Uterus (tissue), 4 donors: ENCODE data around the gene SERPINE1. TPM values are rescaled to one million over a fixed set of nuclear protein-coding genes. Genes with fewer than 3 reads are reported as not detected.
"Not testable (repeated sequence)": the region's sequence is repeated elsewhere in the genome, so short reads cannot be mapped to it uniquely, and the experiment has no call there.

Experiments used
- DNase-seq, 2 donors: peaks; one replicate each; pipeline ENCODE4 v3.0.0-alpha.2; 2019 to 2020
- H3K27ac ChIP-seq, 2 donors: fragments of 200-600 bp; sonication (generic); 1 replicate in 1 of 2; 2 replicates in 1 of 2; pipeline ENCODE4 v1.5.1; 2016 to 2018
- H3K27me3 ChIP-seq, 2 donors: fragments of 200-600 bp; sonication (generic); one replicate each; pipeline ENCODE4 v1.5.1; 2018 to 2019; ENCODE audit warnings: control low read depth in 1 of 2
- H3K36me3 ChIP-seq, 2 donors: fragments of 200-600 bp; sonication (generic); one replicate each; pipeline ENCODE4 v1.5.1; 2019; ENCODE audit warnings: control low read depth in 1 of 2
- H3K4me1 ChIP-seq, 2 donors: fragments of 200-600 bp; sonication (generic); one replicate each; pipeline ENCODE4 v1.5.1; 2018 to 2019; ENCODE audit warnings: control low read depth in 1 of 2
- H3K4me3 ChIP-seq, 2 donors: fragments of 200-600 bp; sonication (generic); 1 replicate in 1 of 2; 2 replicates in 1 of 2; pipeline ENCODE4 v1.5.1; 2018 to 2019; ENCODE audit warnings: mild to moderate bottlenecking in 1 of 2
- H3K9me3 ChIP-seq, 2 donors: fragments of 200-600 bp; sonication (generic); one replicate each; pipeline ENCODE4 v1.5.1; 2019; ENCODE audit warnings: control low read depth in 1 of 2
- POLR2A ChIP-seq, 2 donors: fragments of 450-650 bp; IDR thresholded peaks; one replicate each; pipeline ENCODE4 v1.6.1; 2016; ENCODE audit warnings: antibody characterized with exemption in 2 of 2, mild to moderate bottlenecking in 1 of 2, moderate library complexity in 1 of 2
- intact Hi-C: fragments of 100-400 bp; cut with DNase I; formaldehyde crosslinking; loops from one replicate; pipeline ENCODE4 v1.15.1; 2023; ENCODE audit warnings: low total_unique reads
- total RNA-seq, 4 donors: library from RNA; depleted of rRNA in 3 of 4; stranded (reverse); fragments of >200 nt in 3 of 4; gene quantifications; one replicate each; pipeline versions ENCODE4 v1.1.0 to v1.2.4, GENCODE V29; 2014 to 2023
- TF ChIP-seq, protein P1 (sequence below), 4 experiments: fragments of 200-600 bp in 2 of 4; fragments of 450-650 bp in 2 of 4; sonication (generic) in 2 of 4; IDR thresholded peaks; one replicate each; pipeline ENCODE4 v1.5.1; 2016 to 2019; ENCODE audit warnings: antibody characterized with exemption in 4 of 4, mild to moderate bottlenecking in 2 of 4, moderate library complexity in 1 of 4
- donor health status: DM: yes; HTN: yes; CAD: no.

SERPINE1 gene
- total RNA-seq, 4 donors from 2014 or later, result 0.51 to 10.6 (median 5.5) TPM

DNA sequence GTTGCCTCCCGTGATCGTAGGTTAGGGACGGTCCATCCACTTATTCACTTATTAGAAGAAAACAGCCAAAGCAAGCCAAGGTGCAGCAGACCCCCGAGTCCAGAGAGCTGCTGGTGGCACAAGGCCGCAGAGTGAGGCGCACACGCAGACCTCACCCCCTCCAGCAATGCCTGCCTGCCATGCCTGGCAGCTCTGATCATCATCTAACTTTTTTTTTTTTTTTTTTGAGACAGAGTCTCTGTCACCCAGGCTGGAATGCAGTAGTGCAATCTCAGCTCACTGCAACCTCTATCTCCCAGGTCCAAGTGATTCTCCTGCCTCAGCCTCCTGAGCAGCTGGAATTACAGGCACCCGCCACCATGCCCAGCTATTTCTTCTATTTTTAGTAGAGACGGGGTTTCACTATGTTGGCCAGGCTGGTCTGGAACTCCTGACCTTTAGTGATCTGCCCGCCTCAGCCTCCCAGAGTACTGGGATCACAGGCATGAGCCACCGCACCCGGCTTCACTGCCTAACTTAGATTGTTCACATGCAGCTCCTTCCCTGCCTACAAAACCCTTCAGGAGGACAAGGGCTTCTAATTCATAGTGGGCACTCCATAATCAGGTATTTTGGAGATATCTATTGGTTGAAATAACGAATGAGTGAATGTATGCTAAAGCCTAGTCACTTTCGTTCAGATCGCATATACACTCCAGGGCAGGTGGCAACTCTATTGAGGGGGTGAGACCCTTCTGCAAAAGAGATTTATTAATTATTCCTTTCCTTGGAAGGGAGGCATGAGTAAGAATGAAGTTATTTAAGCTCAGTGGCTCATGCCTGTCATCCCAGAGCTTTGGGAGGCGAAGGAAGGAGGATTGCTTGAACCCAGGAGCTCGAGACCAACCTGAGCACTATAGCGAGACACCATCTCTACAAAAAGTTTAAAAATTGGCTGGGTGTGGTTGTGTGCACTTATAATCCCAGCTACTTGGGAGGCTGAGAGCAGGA is 25.8 kb upstream of the SERPINE1 start:
- DNase-seq, result no peak
- intact Hi-C loops, result no loop called here
- TF ChIP-seq, protein P1, sequence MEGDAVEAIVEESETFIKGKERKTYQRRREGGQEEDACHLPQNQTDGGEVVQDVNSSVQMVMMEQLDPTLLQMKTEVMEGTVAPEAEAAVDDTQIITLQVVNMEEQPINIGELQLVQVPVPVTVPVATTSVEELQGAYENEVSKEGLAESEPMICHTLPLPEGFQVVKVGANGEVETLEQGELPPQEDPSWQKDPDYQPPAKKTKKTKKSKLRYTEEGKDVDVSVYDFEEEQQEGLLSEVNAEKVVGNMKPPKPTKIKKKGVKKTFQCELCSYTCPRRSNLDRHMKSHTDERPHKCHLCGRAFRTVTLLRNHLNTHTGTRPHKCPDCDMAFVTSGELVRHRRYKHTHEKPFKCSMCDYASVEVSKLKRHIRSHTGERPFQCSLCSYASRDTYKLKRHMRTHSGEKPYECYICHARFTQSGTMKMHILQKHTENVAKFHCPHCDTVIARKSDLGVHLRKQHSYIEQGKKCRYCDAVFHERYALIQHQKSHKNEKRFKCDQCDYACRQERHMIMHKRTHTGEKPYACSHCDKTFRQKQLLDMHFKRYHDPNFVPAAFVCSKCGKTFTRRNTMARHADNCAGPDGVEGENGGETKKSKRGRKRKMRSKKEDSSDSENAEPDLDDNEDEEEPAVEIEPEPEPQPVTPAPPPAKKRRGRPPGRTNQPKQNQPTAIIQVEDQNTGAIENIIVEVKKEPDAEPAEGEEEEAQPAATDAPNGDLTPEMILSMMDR (IDR thresholded peaks at IDR 0.05), result no peak
- no peak for TF ChIP-seq POLR2A (IDR thresholded peaks at IDR 0.05)
- Histone ChIP-seq H3K27ac (peak overlapping the region; percentile 76 to 78), H3K4me1 (peaks cover 0 to 6% of the 10 kb centered on the region in 2 donors), H3K9me3 (no peaks in the 10 kb centered on the region), H3K36me3 (no peaks in the 10 kb centered on the region), H3K27me3 (no peaks in the 10 kb centered on the region), H3K4me3 (no peak overlapping the region)

DNA sequence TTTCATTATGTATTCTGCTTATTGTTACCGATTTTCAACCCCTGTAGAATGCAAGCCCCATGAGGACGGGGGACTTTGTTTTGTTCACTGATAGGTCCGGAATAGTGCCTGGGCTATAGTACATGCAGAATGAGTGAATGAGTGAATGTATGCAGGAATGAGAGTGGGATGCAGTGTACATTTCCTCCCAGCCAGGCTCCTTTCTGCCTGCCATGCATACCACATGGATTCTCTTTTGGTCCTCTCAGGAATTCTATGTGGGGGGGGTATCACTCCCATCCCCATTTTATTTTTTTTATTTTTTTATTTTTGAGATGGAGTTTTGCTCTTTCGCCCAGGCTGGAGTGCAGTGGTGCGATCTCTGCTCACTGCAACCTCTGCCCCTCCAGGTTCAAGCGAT is 24.9 kb upstream of the SERPINE1 start:
- Histone ChIP-seq H3K27me3 (no peaks in the 10 kb centered on the region), H3K9me3 (no peaks in the 10 kb centered on the region), H3K27ac (no peak overlapping the region), H3K4me3 (no peak overlapping the region), H3K4me1 (peaks cover 0 to 6% of the 10 kb centered on the region in 2 donors), H3K36me3 (no peaks in the 10 kb centered on the region)
- intact Hi-C loops, result no loop called here
- no peak for TF ChIP-seq POLR2A (IDR thresholded peaks at IDR 0.05)
- no peak for DNase-seq

DNA sequence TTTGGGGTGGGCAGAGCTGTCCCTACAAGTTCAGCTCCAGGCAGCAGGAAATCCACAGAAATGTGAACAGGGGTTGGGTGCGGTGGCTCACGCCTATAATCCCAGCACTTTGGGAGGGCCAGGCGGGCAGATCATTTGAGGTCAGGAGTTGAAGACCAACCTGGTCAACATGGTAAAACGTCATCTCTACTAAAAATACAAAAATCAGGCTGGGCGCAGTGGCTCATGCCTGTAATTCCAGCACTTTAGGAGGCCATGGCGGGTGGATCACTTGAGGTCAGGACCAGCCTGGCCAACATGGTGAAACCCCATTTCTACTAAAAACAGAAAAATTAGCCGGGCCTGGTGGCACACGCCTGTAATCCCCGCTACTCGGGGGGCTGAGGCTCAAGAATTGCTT is 23.2 kb upstream of the SERPINE1 start:
- H3K9me3 ChIP-seq, intact Hi-C loops, H3K4me1 ChIP-seq, H3K36me3 ChIP-seq, H3K4me3 ChIP-seq, DNase-seq, H3K27ac ChIP-seq, H3K27me3 ChIP-seq: not testable (repeated sequence)

DNA sequence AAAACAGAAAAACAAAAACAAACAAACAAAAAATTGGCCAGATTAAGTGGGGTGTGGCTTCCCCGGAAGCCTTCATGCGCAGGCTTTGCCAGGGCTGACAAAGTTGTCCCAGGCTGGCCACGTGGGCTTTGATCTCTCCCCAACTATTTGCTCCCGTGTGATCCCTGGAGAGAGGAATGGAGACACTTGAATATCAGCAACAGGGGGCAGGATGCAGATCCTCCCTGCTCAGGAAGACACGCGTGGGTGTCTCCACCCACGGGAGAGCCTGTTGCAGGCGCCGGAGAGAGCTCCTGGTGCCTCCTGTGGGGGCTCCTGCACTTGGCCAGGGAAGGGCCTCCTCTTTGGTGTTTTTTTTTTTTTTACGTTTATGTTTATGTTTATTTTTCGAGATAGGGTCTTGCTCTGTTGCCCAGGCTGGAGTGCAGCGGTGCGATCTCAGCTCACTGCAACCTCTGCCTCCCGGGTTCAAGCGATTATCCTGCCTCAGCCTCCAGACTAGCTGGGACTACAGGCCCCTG is 22.7 kb upstream of the SERPINE1 start:
- DNase-seq, result no peak

DNA sequence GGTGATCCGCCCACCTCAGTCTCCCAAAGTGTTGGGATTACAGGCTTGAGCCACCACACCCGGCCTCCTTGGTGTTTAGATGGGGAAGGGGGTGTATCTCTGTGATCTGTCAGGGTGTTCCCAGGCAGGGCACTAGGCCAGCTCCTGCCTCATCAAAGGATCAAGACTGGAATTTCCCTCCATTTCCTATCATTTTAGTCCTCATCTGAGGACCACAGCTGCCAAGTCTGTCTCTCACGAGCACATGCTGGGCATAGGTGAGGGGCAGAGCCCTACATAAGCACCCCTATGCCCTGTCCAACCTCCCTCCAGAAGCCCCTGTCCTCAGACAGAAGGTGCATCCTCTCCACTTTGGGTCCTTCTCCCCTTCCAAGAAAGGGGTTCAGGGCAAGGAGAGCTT is 22.1 kb upstream of the SERPINE1 start:
- H3K4me3 ChIP-seq, result no peak overlapping the region
- no peak for DNase-seq
- no peaks in the 10 kb centered on the region for H3K27me3 ChIP-seq
- H3K27ac ChIP-seq, result no peak overlapping the region
- H3K36me3 ChIP-seq, result no peaks in the 10 kb centered on the region
- intact Hi-C loops, result no loop called here
- H3K9me3 ChIP-seq, result no peaks in the 10 kb centered on the region
- H3K4me1 ChIP-seq, result peaks cover 0 to 6% of the 10 kb centered on the region in 2 donors
- TF ChIP-seq, protein P1 (IDR thresholded peaks at IDR 0.05), result no peak
- TF ChIP-seq POLR2A (IDR thresholded peaks at IDR 0.05), result no peak

More for the DNA sequence above, 22.7 kb upstream of the SERPINE1 start:
- intact Hi-C loops, result no loop called here
- H3K9me3 ChIP-seq, result no peaks in the 10 kb centered on the region
- no peaks in the 10 kb centered on the region for H3K36me3 ChIP-seq
- peaks cover 0 to 6% of the 10 kb centered on the region in 2 donors for H3K4me1 ChIP-seq
- H3K27me3 ChIP-seq, result no peaks in the 10 kb centered on the region
- TF ChIP-seq POLR2A (IDR thresholded peaks at IDR 0.05), result no peak
- TF ChIP-seq, protein P1 (IDR thresholded peaks at IDR 0.05), result no peak
- no peak overlapping the region for H3K27ac ChIP-seq
- no peak overlapping the region for H3K4me3 ChIP-seq

DNA sequence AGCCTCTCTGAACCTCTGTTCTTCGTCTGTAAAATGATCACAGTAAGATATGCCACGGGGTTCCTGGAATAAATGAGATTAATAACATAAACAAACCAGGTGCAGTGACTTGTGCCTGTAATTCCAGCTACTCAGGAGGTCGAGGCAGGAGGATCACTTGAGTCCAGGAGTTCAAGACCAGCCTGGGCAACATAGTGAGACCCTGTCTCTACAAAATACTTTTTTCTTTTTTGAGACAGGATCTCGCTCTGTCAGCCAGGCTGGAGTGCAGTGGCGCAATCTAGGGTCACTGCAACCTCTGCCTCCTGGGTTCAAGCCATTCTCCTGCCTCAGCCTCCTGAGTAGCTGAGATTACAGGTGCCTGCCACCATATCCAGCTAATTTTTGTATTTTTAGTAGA is 21.7 kb upstream of the SERPINE1 start:
- H3K4me3 ChIP-seq, H3K9me3 ChIP-seq, DNase-seq, intact Hi-C loops, H3K27me3 ChIP-seq, H3K4me1 ChIP-seq, H3K27ac ChIP-seq, H3K36me3 ChIP-seq: not testable (repeated sequence)
